MCF 10A (cell line): ENCODE results near the gene PDE6G. TPM values are rescaled to one million over a fixed set of nuclear protein-coding genes. Genes with fewer than 3 reads are reported as not detected.

Experiments
- BruUV-seq: library from RNA; stranded (reverse); fragments of 400-500 nt; replicated peaks from 2 replicates; lab custom pipeline; 2021; lab: Mats Ljungman, UMichigan
- CTCF ChIA-PET: fragments of 300-600 bp; sonication (Branson Sonifier 250); formaldehyde crosslinking; extraction: SDS; loops from one replicate; lab custom pipeline; 2021; ENCODE audit warnings: antibody characterized with exemption, inconsistent platforms; lab: Yijun Ruan, JAX
- POLR2A ChIA-PET: fragments of 300-600, 350-650 bp; sonication (Branson Sonifier 250); formaldehyde crosslinking; extraction: SDS; loops from one replicate; lab custom pipeline; 2020; ENCODE audit warnings: antibody characterized with exemption, inconsistent platforms; lab: Yijun Ruan, JAX
- DNase-seq: peaks from one replicate; pipeline ENCODE4 v3.0.0-alpha.2; 2018; ENCODE audit not compliant: unreplicated experiment
- H3K27ac Mint-ChIP-seq: one replicate; pipeline ENCODE4 v1.8.0; 2022; ENCODE audit warnings: mild to moderate bottlenecking, low read depth, mixed read lengths; ENCODE audit not compliant: unreplicated experiment
- H3K27me3 Mint-ChIP-seq: one replicate; pipeline ENCODE4 v1.8.0; 2022; ENCODE audit warnings: mixed read lengths; ENCODE audit not compliant: insufficient read depth, unreplicated experiment
- H3K36me3 Mint-ChIP-seq: one replicate; pipeline ENCODE4 v1.8.0; 2022; ENCODE audit warnings: mild to moderate bottlenecking, moderate library complexity, mixed read lengths; ENCODE audit not compliant: insufficient read depth, unreplicated experiment
- H3K4me1 Mint-ChIP-seq: one replicate; pipeline ENCODE4 v1.8.0; 2022; ENCODE audit warnings: mixed read lengths; ENCODE audit not compliant: insufficient read depth, unreplicated experiment
- H3K4me3 Mint-ChIP-seq: one replicate; pipeline ENCODE4 v1.8.0; 2022; ENCODE audit warnings: mild to moderate bottlenecking, moderate library complexity, mixed read lengths; ENCODE audit not compliant: unreplicated experiment
- H3K9me3 Mint-ChIP-seq: one replicate; pipeline ENCODE4 v1.8.0; 2022; ENCODE audit warnings: mixed read lengths; ENCODE audit not compliant: unreplicated experiment
- intact Hi-C: fragments of 100-400 bp; cut with micrococcal nuclease; formaldehyde crosslinking; loops from 2 replicates; pipeline ENCODE4 v1.14.1; 2022
- total RNA-seq: library from RNA; stranded (reverse); gene quantifications from 2 replicates; pipeline ENCODE4 v1.2.3, GENCODE V29; 2022
- TF ChIP-seq, protein P1 (sequence below): fragments of 200-600 bp; IDR thresholded peaks from one replicate; pipeline ENCODE4 v1.8.0; 2022; ENCODE audit warnings: antibody characterized with exemption, mild to moderate bottlenecking; ENCODE audit not compliant: unreplicated experiment

PDE6G gene
- total RNA-seq, 1 experiment from 2014 or later, result not detected

DNA sequence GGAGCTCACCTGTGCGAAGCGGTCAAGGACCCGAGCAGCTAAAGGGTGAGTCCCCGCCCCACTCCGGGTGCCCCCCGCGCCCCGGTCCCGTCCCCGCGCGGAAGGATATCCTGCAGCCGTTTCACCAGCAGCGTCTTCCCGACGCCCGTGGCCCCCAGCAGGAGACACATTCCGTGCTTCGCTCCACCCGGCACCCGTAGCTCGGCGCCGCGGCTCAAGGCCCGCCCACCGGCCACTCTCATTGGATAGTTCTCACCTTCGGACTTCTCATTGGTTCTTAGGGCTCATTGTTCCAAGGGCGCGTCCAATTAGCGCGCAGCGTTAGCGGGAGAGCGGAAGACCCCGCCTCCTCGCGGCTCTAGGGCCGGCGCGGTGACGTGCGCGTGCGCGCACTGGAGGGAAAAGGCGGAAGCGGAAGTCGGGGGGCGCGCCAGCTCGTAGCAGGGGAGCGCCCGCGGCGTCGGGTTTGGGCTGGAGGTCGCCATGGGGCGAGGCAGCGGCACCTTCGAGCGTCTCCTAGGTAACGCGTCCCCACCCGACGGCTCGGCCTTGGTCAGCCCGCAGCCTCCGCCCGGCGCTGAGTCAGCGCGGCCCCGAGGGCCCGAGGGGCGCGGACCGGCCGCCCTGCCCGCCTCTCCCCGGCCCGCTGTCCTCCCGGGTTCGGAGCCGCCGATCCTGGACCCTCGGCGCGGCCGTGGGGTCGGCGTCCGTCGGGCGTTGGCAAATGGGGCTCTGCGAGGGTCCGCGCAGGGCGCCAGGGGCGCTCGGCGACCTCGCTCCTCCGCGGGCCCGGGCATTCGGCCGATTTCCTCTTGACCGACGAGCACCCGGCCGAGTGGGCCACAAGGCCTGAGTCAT is 27.5 kb upstream of the PDE6G start, which contains the start of the genes ARL16 and HGS:
Gene ARL16, minus strand, starts transcription at position 214 of the 858 bp plus-strand sequence. Its CDS starts 44 bp downstream, at position 170.
Gene HGS, plus strand, starts transcription at position 428 of the 858 bp plus-strand sequence. Its CDS starts 56 bp downstream, at position 484.
- intact Hi-C loops, result loop anchor here (1.0 to 2.0 kb wide), 2 partner anchors 17 to 47 kb away; partner anchors contain the start of genes CCDC137, NPLOC4, OXLD1 and TSPAN10
- TF ChIP-seq, protein P1, sequence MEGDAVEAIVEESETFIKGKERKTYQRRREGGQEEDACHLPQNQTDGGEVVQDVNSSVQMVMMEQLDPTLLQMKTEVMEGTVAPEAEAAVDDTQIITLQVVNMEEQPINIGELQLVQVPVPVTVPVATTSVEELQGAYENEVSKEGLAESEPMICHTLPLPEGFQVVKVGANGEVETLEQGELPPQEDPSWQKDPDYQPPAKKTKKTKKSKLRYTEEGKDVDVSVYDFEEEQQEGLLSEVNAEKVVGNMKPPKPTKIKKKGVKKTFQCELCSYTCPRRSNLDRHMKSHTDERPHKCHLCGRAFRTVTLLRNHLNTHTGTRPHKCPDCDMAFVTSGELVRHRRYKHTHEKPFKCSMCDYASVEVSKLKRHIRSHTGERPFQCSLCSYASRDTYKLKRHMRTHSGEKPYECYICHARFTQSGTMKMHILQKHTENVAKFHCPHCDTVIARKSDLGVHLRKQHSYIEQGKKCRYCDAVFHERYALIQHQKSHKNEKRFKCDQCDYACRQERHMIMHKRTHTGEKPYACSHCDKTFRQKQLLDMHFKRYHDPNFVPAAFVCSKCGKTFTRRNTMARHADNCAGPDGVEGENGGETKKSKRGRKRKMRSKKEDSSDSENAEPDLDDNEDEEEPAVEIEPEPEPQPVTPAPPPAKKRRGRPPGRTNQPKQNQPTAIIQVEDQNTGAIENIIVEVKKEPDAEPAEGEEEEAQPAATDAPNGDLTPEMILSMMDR, result no peak
- H3K4me3 Mint-ChIP-seq, result peak within 1 kb of the TSS; percentile 91
- DNase-seq, result peak; percentile 99
- POLR2A ChIA-PET, result interaction anchor here (0.6 to 5.0 kb wide), 32 partner anchors 8 to 468 kb away, joined by 3 to 122 read pairs (median 4); partner anchors contain the start of genes CCDC137, FAAP100, MCRIP1 and MRPL12
- no peaks in the 10 kb centered on the region for H3K9me3 Mint-ChIP-seq
- peaks cover 45% of the 10 kb centered on the region for H3K36me3 Mint-ChIP-seq
- CTCF ChIA-PET, result interaction anchor here (0.7 to 1.0 kb wide), 4 partner anchors 15 to 30 kb away, joined by 3 to 5 read pairs (median 3); no protein-coding TSS in a partner anchor
- BruUV-seq, result no TSS peak
- peaks cover 5% of the 10 kb centered on the region for H3K4me1 Mint-ChIP-seq
- no peaks in the 10 kb centered on the region for H3K27me3 Mint-ChIP-seq
- H3K27ac Mint-ChIP-seq, result peak within 1 kb of the TSS; percentile 89

DNA sequence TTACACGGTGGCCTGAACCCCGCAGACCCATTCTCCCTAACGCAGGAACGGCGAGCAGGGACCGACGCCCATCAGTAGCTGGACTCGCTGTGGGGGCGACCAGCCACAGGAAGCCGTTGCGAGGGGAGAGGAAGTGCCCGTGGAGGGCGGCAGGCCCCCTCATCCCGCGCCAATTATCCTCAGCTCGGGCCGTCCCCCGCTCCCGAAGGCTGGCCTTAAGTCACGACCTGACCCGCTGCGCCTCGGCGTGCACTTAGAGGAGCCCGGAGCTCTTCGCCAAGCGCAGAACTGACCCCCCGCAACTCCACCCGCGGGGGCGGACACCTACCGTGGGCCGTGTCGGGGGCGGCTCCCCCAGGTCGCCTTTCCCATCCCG is 26.9 kb upstream of the PDE6G start:
- no TSS peak for BruUV-seq
- CTCF ChIA-PET, result interaction anchor here (0.8 to 1.0 kb wide), 2 partner anchors 15 to 31 kb away, joined by 3 read pairs; no protein-coding TSS in a partner anchor
- H3K9me3 Mint-ChIP-seq, result no peaks in the 10 kb centered on the region
- TF ChIP-seq, protein P1, result no peak
- H3K27me3 Mint-ChIP-seq, result no peaks in the 10 kb centered on the region
- H3K36me3 Mint-ChIP-seq, result peaks cover 41% of the 10 kb centered on the region
- peak overlapping the region; percentile 89 for H3K27ac Mint-ChIP-seq
- no peak for DNase-seq
- H3K4me1 Mint-ChIP-seq, result peaks cover 5% of the 10 kb centered on the region
- peak overlapping the region; percentile 91 for H3K4me3 Mint-ChIP-seq
- intact Hi-C loops, result loop anchor here (1.0 to 2.0 kb wide), 2 partner anchors 16 to 46 kb away; partner anchors contain the start of genes CCDC137, NPLOC4, OXLD1 and TSPAN10
- POLR2A ChIA-PET, result interaction anchor here (0.7 to 5.0 kb wide), 22 partner anchors 9 to 444 kb away, joined by 3 to 122 read pairs (median 6); partner anchors contain the start of genes CCDC137, FAAP100, MCRIP1 and MRPL12

DNA sequence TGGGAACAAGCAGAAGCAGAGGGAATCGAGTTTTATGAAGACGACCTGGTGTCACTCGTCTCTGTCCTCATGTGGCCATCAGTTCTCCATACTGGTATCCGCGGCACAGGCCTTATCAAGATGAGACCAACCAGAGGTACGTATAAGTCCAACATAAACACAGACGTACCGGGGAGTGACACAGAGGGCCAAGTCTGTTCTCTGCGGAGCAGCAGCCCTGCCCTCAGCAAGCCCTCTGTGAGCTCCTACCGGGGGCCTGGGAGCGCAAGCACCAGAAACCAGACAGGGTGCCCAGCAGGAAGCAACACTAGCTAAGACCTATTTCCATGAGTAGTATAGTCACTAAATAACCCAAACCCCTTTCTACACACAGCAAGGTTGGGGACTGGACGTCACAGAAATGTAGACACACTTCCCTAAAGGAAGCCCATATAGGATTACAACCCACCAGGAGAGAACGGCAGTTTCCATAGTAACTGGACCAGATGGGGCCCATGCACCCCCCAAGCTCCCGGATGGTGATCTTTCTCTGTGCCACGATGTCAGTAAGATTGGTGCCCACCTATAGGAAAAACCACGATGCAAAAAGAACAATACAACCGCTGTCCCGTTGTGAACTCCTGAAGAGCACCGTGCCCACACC is 26.3 kb upstream of the PDE6G start:
- ChIA-PET POLR2A (interaction anchor here (0.6 to 5.0 kb wide), 13 partner anchors 13 to 1425 kb away, joined by 3 to 122 read pairs (median 11); partner anchors contain the start of genes CCDC137, FAAP100, MRPL12 and NDUFAF8), CTCF (interaction anchor here (0.8 to 1.1 kb wide), 2 partner anchors 10 to 14 kb away, joined by 3 read pairs; no protein-coding TSS in a partner anchor)
- no TSS peak for BruUV-seq
- peaks cover 40% of the 10 kb centered on the region for H3K36me3 Mint-ChIP-seq
- no peaks in the 10 kb centered on the region for H3K27me3 Mint-ChIP-seq
- H3K9me3 Mint-ChIP-seq, result no peaks in the 10 kb centered on the region
- H3K27ac Mint-ChIP-seq, result peak overlapping the region; percentile 89
- peaks cover 5% of the 10 kb centered on the region for H3K4me1 Mint-ChIP-seq
- intact Hi-C loops, result loop anchor here (1.0 to 2.0 kb wide), 2 partner anchors 16 to 45 kb away; partner anchors contain the start of genes CCDC137, NPLOC4, OXLD1 and TSPAN10
- peak overlapping the region; percentile 91 for H3K4me3 Mint-ChIP-seq
- TF ChIP-seq, protein P1, result no peak
- DNase-seq, result no peak
